ENCODE data around the gene IGFL1.
"Not testable (repeated sequence)": the region's sequence is repeated elsewhere in the genome, so short reads cannot be mapped to it uniquely, and the experiment has no call there.

IGFL1 gene

GRCh38 chr19:46262684-46263296 lies 33.2 kb downstream of the IGFL1 start:
- DNase-seq (ENCODE audit: low spot score), result not testable (repeated sequence)

GRCh38 chr19:46264801-46265200 lies 35.3 kb downstream of the IGFL1 start:
- H3K9me3 ChIP-seq (replicated peaks in 1 of 2; ENCODE audit: control insufficient read depth in 2 of 2, insufficient read depth in 1 of 2, low read depth in 1 of 2, low read length in 2 of 2); H3K23ac ChIP-seq (ENCODE audit: low read depth, low read length, poor library complexity); H3K4me3 ChIP-seq (ENCODE audit: low read length in 2 of 2); H3K4me2 ChIP-seq (ENCODE audit: insufficient read depth, low read length, poor library complexity, severe bottlenecking); H3K4ac ChIP-seq (ENCODE audit: low read length); H3K27ac ChIP-seq (replicated peaks; ENCODE audit: low read length); H4K8ac ChIP-seq (ENCODE audit: low read depth, low read length); H3K79me1 ChIP-seq (ENCODE audit: low read depth, low read length); H2BK15ac ChIP-seq (ENCODE audit: low read length); H3K36me3 ChIP-seq (replicated peaks in 1 of 2; ENCODE audit: control insufficient read depth in 2 of 2, insufficient read depth in 2 of 2, low read length in 2 of 2); H2BK5ac ChIP-seq (ENCODE audit: low read length); H3K9ac ChIP-seq (ENCODE audit: low read depth, low read length, poor library complexity); H3K18ac ChIP-seq (ENCODE audit: low read length); H2BK12ac ChIP-seq (ENCODE audit: low read length); H4K91ac ChIP-seq (ENCODE audit: low read depth, low read length, poor library complexity); DNase-seq (ENCODE audit: low spot score); H3K4me1 ChIP-seq (ENCODE audit: control insufficient read depth in 2 of 2, insufficient read depth in 1 of 2, low read depth in 1 of 2, low read length in 2 of 2); H3K14ac ChIP-seq (ENCODE audit: low read length); H2BK120ac ChIP-seq (ENCODE audit: low read depth, low read length); H3K27me3 ChIP-seq (ENCODE audit: control insufficient read depth in 3 of 3, insufficient read depth in 3 of 3, low read depth in 1 of 3, low read length in 3 of 3); H2AFZ ChIP-seq (ENCODE audit: low read length): not testable (repeated sequence)
- WGBS, 2 donors (ENCODE audit: extremely low coverage in 2 of 2, insufficient read length in 2 of 2, insufficient replicate concordance in 1 of 2), result no CpG with 5 or more reads among the region's 5 CpGs
- H2AK5ac ChIP-seq (ENCODE audit: low read depth, low read length), result peak overlapping the region; percentile 5

More at GRCh38 chr19:46262684-46263296, 33.2 kb downstream of the IGFL1 start:
- not testable (repeated sequence) for H3K27me3 ChIP-seq (ENCODE audit: control insufficient read depth in 3 of 3, insufficient read depth in 3 of 3, low read depth in 1 of 3, low read length in 3 of 3); H2BK5ac ChIP-seq (ENCODE audit: low read length); H2BK15ac ChIP-seq (ENCODE audit: low read length); H4K8ac ChIP-seq (ENCODE audit: low read depth, low read length); H3K4ac ChIP-seq (ENCODE audit: low read length); H2AK5ac ChIP-seq (ENCODE audit: low read depth, low read length); H2BK120ac ChIP-seq (ENCODE audit: low read depth, low read length); H3K4me1 ChIP-seq (ENCODE audit: control insufficient read depth in 2 of 2, insufficient read depth in 1 of 2, low read depth in 1 of 2, low read length in 2 of 2); H2AFZ ChIP-seq (ENCODE audit: low read length); H3K79me1 ChIP-seq (ENCODE audit: low read depth, low read length); H3K18ac ChIP-seq (ENCODE audit: low read length); H3K9me3 ChIP-seq (replicated peaks in 1 of 2; ENCODE audit: control insufficient read depth in 2 of 2, insufficient read depth in 1 of 2, low read depth in 1 of 2, low read length in 2 of 2); H3K9ac ChIP-seq (ENCODE audit: low read depth, low read length, poor library complexity); H3K36me3 ChIP-seq (replicated peaks in 1 of 2; ENCODE audit: control insufficient read depth in 2 of 2, insufficient read depth in 2 of 2, low read length in 2 of 2); H3K4me2 ChIP-seq (ENCODE audit: insufficient read depth, low read length, poor library complexity, severe bottlenecking); H3K23ac ChIP-seq (ENCODE audit: low read depth, low read length, poor library complexity); H2BK12ac ChIP-seq (ENCODE audit: low read length); H3K4me3 ChIP-seq (ENCODE audit: low read length in 2 of 2); H3K27ac ChIP-seq (replicated peaks; ENCODE audit: low read length); H3K14ac ChIP-seq (ENCODE audit: low read length); H4K91ac ChIP-seq (ENCODE audit: low read depth, low read length, poor library complexity)
- WGBS, 2 donors (ENCODE audit: extremely low coverage in 2 of 2, insufficient read length in 2 of 2, insufficient replicate concordance in 1 of 2), result no CpG with 5 or more reads among the region's 11 CpGs

DNA sequence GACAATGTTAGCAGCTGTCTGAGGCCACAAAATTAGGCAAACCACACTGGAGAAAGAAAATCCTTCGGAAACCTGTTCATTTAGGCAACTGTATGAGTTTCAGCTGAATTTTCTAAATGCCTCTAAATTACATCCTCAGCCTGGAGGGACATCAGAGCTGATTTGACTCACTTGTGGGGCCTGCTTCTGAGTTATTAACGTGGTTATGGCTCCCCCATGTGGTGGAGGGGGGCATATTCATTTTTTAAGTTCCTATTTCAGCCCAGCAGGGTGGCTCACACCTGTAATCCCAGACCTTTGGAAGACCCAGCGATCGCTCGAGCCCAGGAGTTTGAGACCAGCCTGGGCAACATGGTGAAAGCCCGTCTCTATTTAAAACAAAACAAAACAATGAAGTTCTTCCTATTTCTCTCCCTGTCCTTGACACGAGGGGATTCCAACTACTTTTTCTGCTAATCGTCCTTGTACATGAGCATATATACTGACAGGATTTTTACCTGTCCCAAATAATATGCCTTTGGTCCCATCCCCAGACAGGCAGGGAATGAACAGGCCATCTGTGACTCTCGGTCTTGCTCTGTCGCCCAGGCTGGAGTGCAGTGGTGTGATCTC lies 35.8 kb downstream of the IGFL1 start:
- Histone ChIP-seq H4K91ac (ENCODE audit: low read depth, low read length, poor library complexity) (no peak overlapping the region), H3K9ac (ENCODE audit: low read depth, low read length, poor library complexity) (no peak overlapping the region), H3K4me3 (ENCODE audit: low read length in 2 of 2) (no peak overlapping the region), H2BK5ac (ENCODE audit: low read length) (no peak overlapping the region), H3K4ac (ENCODE audit: low read length) (no peak overlapping the region), H3K27me3 (ENCODE audit: control insufficient read depth in 3 of 3, insufficient read depth in 3 of 3, low read depth in 1 of 3, low read length in 3 of 3) (peaks cover 0 to 4% (median 0%) of the 10 kb centered on the region in 3 experiments), H2BK120ac (ENCODE audit: low read depth, low read length) (no peak overlapping the region), H2AFZ (ENCODE audit: low read length) (no peak overlapping the region), H4K8ac (ENCODE audit: low read depth, low read length) (no peak overlapping the region), H3K27ac (replicated peaks; ENCODE audit: low read length) (no peak overlapping the region), H3K79me1 (ENCODE audit: low read depth, low read length) (peaks cover under 1% of the 10 kb centered on the region), H3K36me3 (replicated peaks in 1 of 2; ENCODE audit: control insufficient read depth in 2 of 2, insufficient read depth in 2 of 2, low read length in 2 of 2) (no peaks in the 10 kb centered on the region), H3K4me2 (ENCODE audit: insufficient read depth, low read length, poor library complexity, severe bottlenecking) (no peak overlapping the region), H2BK12ac (ENCODE audit: low read length) (no peak overlapping the region), H3K23ac (ENCODE audit: low read depth, low read length, poor library complexity) (no peak overlapping the region), H3K9me3 (replicated peaks in 1 of 2; ENCODE audit: control insufficient read depth in 2 of 2, insufficient read depth in 1 of 2, low read depth in 1 of 2, low read length in 2 of 2) (peaks cover 0 to 1% of the 10 kb centered on the region in 2 donors), H2AK5ac (ENCODE audit: low read depth, low read length) (peak overlapping the region; percentile 5), H3K18ac (ENCODE audit: low read length) (no peak overlapping the region), H2BK15ac (ENCODE audit: low read length) (no peak overlapping the region), H3K14ac (ENCODE audit: low read length) (no peak overlapping the region), H3K4me1 (ENCODE audit: control insufficient read depth in 2 of 2, insufficient read depth in 1 of 2, low read depth in 1 of 2, low read length in 2 of 2) (peaks cover 0 to 1% of the 10 kb centered on the region in 2 donors)
- peak; percentile 81 for DNase-seq (ENCODE audit: low spot score)
- no CpG with 5 or more reads among the region's 10 CpGs for WGBS, 2 donors (ENCODE audit: extremely low coverage in 2 of 2, insufficient read length in 2 of 2, insufficient replicate concordance in 1 of 2)

GRCh38 chr19:46269101-46269500 lies 39.6 kb downstream of the IGFL1 start:
- Histone ChIP-seq H3K9me3 (replicated peaks in 1 of 2; ENCODE audit: control insufficient read depth in 2 of 2, insufficient read depth in 1 of 2, low read depth in 1 of 2, low read length in 2 of 2) (no peaks in the 10 kb centered on the region), H3K18ac (ENCODE audit: low read length) (no peak overlapping the region), H3K9ac (ENCODE audit: low read depth, low read length, poor library complexity) (no peak overlapping the region), H2BK5ac (ENCODE audit: low read length) (no peak overlapping the region), H3K79me1 (ENCODE audit: low read depth, low read length) (no peaks in the 10 kb centered on the region), H3K36me3 (replicated peaks in 1 of 2; ENCODE audit: control insufficient read depth in 2 of 2, insufficient read depth in 2 of 2, low read length in 2 of 2) (no peaks in the 10 kb centered on the region), H2AK5ac (ENCODE audit: low read depth, low read length) (no peak overlapping the region), H3K4me2 (ENCODE audit: insufficient read depth, low read length, poor library complexity, severe bottlenecking) (no peak overlapping the region), H2AFZ (ENCODE audit: low read length) (no peak overlapping the region), H3K27ac (replicated peaks; ENCODE audit: low read length) (no peak overlapping the region), H4K91ac (ENCODE audit: low read depth, low read length, poor library complexity) (no peak overlapping the region), H3K4me1 (ENCODE audit: control insufficient read depth in 2 of 2, insufficient read depth in 1 of 2, low read depth in 1 of 2, low read length in 2 of 2) (peaks cover 0 to 1% of the 10 kb centered on the region in 2 donors), H3K23ac (ENCODE audit: low read depth, low read length, poor library complexity) (no peak overlapping the region), H2BK120ac (ENCODE audit: low read depth, low read length) (no peak overlapping the region), H4K8ac (ENCODE audit: low read depth, low read length) (no peak overlapping the region), H3K4ac (ENCODE audit: low read length) (no peak overlapping the region), H2BK12ac (ENCODE audit: low read length) (no peak overlapping the region), H3K27me3 (ENCODE audit: control insufficient read depth in 3 of 3, insufficient read depth in 3 of 3, low read depth in 1 of 3, low read length in 3 of 3) (peaks cover 0 to 22% (median 0%) of the 10 kb centered on the region in 3 experiments), H3K14ac (ENCODE audit: low read length) (no peak overlapping the region), H2BK15ac (ENCODE audit: low read length) (no peak overlapping the region), H3K4me3 (ENCODE audit: low read length in 2 of 2) (no peak overlapping the region)
- no CpG with 5 or more reads among the region's 7 CpGs for WGBS, 2 donors (ENCODE audit: extremely low coverage in 2 of 2, insufficient read length in 2 of 2, insufficient replicate concordance in 1 of 2)
- DNase-seq (ENCODE audit: low spot score), result no peak

Data from neuronal stem cell (in vitro differentiated cells).